HG03378 (cell line): ENCODE measurements around the gene HOXA13.

Experiments used
- ATAC-seq: cut with Tn5 transposase; IDR thresholded peaks from one replicate; pipeline ENCODE4 v1.9.1; 2021; ENCODE audit warnings: mild to moderate bottlenecking, moderate library complexity; ENCODE audit not compliant: unreplicated experiment

HOXA13 gene

DNA sequence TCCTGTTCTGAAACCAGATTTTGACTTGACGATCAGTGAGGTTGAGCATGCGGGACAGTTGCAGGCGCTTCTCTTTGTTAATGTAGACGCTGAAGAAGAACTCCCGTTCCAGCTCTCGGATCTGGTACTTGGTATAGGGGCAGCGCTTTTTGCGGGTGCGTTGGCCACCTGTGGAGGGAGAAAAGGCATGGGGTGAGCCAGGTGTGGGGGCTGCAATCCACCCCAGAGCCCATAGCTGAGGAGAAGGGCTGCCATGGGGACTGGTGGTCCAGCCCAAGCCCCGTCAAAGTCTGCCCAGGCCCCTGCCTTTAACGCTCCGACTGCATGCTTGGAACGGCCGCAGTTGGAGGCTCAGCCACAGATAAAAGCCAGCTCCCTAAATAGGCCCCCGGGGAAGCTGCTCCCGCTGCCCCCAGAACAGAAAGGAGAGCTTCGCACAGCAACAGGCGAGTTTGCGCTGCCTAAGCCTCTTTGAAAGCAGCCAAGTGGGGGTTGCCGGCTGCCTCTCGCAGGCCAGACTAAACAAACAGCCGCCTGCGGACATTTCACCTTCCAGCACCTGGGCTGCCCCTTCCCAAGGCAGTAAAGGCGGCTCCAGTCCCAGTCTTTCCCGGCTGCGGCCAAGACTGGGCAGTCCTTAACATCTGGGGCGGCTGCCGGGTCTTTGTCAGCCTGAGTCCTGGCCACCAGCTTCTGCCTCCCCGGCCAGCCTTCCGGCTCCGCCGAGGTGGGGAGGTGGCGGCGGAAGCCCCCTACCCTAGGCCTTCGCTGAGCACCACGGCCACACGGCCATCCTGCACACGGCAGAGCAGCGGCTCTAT lies 16.8 kb downstream of the HOXA13 start:
- no peak for ATAC-seq

- no peak for ATAC-seq
Observed at GRCh38 chr7:27182285-27182841, 17.5 kb downstream of the HOXA13 start.

- ATAC-seq: no peak
Observed at GRCh38 chr7:27181795-27182275, 18.1 kb downstream of the HOXA13 start.

DNA sequence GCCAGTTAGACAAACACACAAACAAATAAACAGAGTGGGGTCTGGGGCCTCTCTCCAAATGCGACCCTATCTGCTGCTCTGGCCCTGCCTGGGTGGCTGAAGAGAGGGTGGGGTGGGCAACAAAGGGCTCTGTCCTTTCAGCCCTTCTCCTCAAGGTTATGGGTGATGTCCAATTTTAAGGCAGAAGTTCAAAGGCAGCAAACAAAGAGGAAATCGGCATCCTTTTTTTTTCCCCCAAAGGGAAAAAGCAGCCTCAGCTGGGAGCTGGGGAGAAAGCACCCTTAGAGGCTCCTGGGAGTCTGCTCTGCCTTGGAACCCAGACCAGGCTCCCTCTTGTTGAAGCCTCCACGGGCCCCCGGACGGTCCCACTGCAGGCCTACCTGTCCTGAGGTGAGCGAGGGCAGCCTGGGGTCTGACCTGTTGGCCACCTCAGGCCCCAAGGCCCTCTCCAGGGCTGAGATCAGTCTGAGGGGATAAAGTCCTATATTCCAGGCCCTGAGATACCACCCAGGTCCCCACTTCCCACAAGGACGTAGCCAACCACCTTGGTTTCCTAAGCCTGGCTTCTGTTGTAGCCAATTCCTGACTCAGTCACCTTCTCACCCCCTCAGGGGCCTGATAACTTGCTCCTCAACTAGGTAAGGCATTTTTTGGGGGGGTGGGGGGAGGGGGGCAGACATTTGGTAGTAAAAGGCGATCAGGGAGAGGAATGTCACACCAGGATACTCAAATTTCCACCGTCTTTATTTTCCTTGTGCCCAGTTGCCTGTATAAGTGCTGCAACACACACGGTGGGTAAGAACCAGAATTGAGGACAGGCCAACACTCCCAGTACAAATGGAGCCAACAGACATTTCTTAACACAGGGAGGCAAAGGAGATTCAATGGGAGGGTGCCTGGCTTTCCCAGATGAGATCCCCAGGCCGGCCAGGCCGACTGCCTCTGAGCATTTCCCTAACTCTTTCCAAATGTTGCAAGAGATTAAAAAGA lies 19.2 kb downstream of the HOXA13 start:
- ATAC-seq: no peak

DNA sequence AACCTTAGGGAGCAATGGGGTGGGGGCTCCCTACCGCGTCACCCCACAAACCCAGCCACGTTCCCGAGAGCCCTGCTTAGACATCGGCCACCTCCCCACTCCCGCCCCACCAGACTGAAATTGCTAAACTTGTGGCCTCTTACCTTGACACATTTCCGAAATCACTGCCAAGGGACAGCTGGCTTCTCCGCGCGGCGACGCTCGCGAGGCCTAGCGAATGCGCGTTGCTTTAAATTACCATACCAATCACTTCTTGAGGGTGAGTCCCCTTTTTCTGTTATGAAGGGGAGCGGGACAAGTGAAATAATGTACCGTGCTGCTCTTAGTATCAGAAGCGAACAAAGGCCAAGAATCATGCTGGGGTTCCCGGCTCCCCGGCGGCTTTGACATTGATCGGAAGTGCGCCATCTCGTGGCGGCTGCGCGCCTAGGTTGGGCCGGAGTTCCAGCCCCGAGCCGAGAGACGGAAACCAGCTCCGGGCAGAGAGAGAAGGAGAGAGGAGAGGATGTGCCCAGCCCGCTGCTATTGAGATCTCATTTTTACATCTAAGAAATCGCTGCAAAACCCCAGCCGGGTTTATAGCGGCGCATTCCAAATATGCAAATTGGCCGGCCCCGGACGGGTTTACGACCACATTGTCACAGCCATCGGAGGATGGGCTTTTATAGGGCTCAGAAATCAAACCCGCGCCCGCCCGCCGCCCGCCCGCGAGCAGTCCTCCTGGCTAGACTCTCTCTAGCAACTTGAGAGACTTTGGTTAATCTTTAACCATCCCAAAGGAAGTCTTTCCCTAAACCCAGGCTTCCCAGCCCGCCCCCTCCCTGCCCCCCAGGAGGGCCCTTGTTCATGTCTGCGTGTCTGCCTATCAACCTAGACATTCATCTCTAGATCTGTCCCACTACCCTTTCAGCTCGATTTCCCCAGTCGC lies 20.1 kb downstream of the HOXA13 start:
- ATAC-seq: no peak

DNA sequence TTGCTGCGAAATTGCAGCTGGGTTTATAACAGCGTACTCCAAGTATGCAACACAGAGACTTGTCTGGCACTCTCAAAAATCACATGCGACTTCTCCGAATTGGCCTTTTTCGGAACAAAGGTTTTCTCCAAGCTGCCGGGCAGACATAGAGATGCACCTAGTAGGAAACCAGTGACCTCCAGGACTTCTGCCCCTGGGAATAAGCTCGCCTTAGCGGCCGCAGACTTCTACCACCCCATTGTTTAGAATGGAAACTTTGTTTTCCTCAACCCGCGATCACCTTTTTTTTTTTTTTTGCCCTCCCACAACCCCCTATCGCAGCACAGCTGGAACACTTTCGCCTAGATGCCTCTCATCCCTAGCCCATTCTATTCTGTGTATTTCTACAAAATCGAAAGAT lies 20.9 kb downstream of the HOXA13 start:
- ATAC-seq: no peak

DNA sequence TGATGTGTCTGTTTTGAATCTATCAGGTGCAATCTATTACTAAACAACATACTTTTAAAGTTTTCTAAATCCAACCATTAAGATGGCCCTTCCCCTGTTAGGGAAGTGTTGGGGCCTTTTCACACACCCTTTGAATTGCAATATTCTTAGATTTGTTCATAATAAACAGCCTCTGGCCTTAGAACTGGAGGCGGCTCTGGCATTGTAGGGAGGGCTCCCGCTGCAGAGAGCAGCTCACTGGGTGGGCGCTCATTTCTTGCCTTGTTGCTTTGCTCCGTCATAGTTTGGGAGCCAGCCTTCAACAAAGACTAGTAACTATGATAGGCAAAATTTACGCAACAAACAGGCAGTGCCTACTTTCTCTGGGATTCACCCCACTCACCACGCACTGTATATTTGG lies 21.5 kb downstream of the HOXA13 start:
- ATAC-seq: no peak

- no peak for ATAC-seq
Observed at GRCh38 chr7:27177795-27178320, 22.0 kb downstream of the HOXA13 start.

DNA sequence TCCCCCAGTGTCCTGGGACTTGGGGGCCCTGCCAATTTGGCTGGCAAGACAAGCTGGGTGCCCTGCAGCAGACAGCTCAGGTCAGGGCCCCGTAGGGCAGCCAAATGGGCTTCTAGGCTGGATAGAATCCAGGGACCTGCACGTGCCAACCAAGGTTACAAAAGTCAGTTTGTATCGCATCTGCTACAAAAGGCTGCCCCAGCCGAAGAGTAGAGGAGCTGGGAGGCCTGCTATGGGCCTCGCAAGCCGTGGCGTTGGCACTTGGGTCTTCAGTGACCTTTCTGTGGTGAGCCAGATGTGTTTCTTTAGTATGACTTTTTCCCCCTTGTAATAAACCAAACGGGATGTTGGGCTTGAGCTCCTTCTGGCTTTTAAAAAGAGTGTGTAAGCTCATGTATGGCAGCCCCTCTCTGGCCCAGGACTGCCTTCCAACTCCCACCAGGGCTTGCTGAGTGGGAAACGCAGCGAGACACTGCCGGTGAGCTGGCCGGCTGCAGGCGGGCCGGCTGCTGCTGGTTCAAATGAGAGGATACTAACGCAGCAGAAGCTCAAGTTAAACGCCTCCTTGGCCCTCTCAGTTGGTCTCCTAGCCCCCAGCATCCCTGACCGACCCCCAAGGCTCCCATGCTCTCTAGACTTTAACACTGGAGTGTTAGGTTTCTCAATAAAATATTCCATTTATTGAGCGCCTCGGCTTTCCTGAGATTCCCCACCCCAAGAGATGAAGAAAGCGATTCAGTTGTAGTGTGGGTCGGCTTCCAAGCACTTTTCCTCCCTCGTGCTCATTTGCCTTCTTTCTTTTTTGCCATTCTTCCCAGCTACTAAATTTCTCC lies 22.7 kb downstream of the HOXA13 start:
- ATAC-seq: no peak

DNA sequence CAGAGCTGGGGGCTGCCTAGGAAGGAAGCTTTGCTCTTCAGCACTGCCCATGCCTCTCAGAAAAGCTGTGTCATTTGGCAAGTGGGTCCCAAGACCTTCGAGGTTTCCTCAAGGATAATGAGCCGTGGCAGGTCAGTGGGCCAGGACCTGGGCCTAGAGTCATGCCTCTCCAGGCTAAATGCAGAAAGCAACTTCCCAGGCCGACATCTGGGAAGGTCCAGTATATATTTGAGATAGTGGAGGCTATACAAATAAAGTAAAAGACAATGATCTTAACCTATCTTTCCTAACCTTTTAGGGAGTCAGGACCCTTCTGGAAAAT lies 23.4 kb downstream of the HOXA13 start:
- no peak for ATAC-seq

- no peak for ATAC-seq
Observed at GRCh38 chr7:27175626-27176523, 24.0 kb downstream of the HOXA13 start.

DNA sequence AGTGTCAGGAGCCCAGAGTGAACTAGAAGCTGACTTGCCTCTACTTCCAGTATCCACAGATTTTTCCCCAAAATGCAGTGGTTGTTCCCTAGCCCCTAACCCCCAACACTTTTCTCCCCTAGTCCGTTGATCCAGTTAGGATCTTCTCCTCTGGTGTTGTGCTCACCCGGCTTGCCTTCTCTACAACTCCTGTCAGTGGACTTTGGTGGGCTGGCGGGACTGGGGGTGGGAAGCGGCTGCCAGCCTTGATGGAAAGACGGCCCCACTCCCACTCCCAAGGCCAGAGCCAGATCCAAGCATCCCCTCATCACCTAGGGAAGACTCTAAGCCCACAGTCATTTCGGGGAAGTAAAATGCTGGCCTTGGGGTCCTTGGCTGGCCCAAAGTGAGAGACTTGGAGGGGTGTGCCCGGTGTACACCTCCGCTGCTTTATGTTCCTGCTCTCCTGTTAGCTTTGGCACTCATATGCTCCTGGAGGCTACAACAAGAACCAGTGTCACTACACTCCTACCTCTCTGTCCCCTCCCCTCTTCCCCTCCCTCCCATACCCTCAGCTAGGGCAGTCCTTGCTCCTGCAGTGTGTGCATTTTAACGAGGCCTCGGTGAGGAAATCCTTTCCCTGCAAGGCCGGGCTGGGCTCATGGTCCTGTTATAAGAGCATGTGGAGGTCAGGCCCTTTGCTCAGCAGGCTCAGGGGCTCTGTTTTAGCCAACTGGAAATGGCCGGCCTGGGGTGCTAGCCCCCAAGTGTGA lies 24.8 kb downstream of the HOXA13 start:
- ATAC-seq: no peak

DNA sequence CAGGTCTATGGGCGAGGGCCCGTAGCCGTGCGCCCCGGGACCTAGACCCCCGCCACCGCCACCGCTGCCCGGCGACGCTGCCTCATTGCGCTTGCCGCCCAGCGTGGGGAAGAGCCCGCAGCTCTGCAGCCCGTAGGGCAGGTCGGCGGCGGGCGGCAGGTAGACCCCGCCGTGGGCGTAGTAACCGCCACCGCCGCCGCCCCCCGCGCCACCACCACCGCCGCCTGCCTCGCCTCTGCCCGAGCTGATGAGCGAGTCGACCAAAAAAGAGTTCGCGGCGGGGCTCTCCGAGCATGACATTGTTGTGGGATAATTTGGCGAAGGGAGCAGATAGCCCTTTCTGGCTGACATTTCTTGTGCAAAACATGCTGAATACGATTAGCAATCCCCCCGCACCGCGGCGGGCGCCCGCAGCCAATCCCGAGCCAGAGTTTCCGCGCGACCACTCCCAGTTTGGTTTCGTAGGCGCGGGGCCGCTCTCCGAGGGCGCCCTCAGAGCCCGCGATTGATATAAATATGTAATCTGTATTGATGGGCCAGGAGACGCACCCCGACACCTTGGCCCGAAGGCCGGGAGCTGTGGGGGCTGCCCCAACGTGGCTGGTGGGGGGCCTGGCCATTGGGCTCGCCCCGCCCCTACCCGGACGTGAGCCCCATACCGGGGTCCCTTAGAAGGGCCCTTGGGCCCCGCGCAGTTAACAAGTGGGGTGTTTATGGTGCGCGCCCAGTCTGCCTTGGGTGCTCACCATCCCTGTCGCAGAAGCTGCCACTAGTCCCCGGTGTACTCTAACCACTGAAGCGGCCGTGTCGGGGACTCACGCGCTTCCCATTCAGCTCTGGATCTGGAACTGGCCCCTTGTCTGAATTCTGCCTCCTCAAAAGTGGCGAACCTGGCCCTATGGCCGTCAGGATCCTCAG lies 25.7 kb downstream of the HOXA13 start, which contains the start of gene HOXA10:
Gene HOXA10, minus strand, starts transcription at position 365 of the 918 bp plus-strand sequence. Its CDS starts 14 bp downstream, at position 351.
- no peak for ATAC-seq

GRCh38 chr7:27173511-27173955 lies 26.4 kb downstream of the HOXA13 start:
- ATAC-seq: no peak

DNA sequence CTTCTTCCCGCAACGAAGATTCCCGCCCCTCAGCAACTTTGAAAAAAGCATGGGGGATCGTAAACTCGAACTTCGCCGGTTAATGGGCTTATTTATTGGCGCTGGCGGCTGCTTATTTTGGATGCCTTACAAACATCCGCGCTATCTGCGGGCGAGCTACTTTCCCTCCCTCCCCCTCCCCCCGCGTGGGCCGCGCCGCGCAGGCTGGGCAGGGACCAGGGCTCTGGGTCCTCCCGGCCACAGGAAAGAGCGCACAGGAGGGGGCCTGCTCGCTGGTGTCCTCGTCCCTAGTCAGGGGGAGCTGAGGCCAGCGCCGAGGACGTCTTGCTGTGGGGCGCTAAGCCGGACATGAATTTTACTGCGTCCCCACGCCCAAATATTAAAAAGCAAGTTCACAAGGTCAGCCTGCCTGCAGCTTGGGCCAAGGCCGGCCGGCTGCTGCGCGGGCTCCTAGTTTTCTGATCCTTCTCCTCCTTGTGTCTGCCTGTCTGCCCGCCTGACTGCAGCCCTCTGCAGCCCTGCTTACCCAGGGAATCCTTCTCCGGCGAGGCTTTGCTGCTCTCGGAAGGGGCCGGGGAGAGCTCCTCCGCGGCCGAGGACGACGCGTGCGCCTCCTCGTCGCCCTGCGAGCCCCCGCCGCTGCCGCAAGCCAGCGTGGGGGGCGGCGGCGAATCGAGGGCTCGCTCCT lies 26.9 kb downstream of the HOXA13 start:
- no peak for ATAC-seq

DNA sequence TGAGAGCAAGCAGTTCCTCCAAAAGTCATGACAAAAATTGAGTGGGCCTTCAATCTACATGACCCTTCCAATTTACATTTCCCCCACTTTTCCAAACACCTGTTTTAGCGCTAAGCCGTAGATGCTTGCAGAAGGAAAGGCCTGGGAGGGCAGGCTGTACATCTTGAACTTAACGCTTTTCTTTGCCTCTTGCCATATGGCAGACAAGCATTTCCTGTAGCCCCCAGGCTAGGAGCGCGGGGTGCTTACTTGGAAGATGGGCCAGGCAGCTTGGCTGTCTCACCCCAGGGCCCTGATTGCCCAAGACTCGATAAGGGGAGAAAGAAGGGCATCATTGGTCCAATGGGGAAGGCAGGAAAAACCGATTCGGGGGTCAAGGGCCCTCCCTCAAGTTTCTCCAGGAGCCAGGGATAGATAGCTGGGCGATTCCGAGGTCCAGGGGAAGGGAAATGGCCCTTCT lies 27.5 kb downstream of the HOXA13 start:
- ATAC-seq: no peak
